Glutamatergic neuron (in vitro differentiated cells): ENCODE data around the gene CHST8. TPM values are rescaled to one million over a fixed set of nuclear protein-coding genes. Genes with fewer than 3 reads are reported as not detected.
"Not testable (repeated sequence)": the region's sequence is repeated elsewhere in the genome, so short reads cannot be mapped to it uniquely, and the experiment has no call there.

Experiments
- DNase-seq: peaks from one replicate; pipeline ENCODE4 v3.0.0; 2022
- H3K27ac Mint-ChIP-seq: one replicate; pipeline ENCODE4 v1.8.0; 2020; ENCODE audit warnings: mild to moderate bottlenecking, mixed read lengths, inconsistent platforms; ENCODE audit not compliant: unreplicated experiment
- H3K27me3 Mint-ChIP-seq: one replicate; pipeline ENCODE4 v1.8.0; 2020; ENCODE audit warnings: mild to moderate bottlenecking, moderate library complexity, mixed read lengths, inconsistent platforms; ENCODE audit not compliant: unreplicated experiment
- H3K36me3 Mint-ChIP-seq: one replicate; pipeline ENCODE4 v1.8.0; 2020; ENCODE audit warnings: mild to moderate bottlenecking, mixed read lengths, inconsistent platforms; ENCODE audit not compliant: unreplicated experiment
- H3K4me1 Mint-ChIP-seq: one replicate; pipeline ENCODE4 v1.8.0; 2020; ENCODE audit warnings: mild to moderate bottlenecking, low read depth, mixed read lengths, inconsistent platforms; ENCODE audit not compliant: unreplicated experiment
- H3K4me3 Mint-ChIP-seq: one replicate; pipeline ENCODE4 v1.8.0; 2020; ENCODE audit warnings: mild to moderate bottlenecking, mixed read lengths, inconsistent platforms; ENCODE audit not compliant: unreplicated experiment
- H3K9me3 Mint-ChIP-seq: one replicate; pipeline ENCODE4 v1.8.0; 2020; ENCODE audit warnings: mild to moderate bottlenecking, moderate library complexity, mixed read lengths, inconsistent platforms; ENCODE audit not compliant: unreplicated experiment
- CTCF ChIP-seq: fragments of 200-600 bp; sonication (generic); IDR thresholded peaks from one replicate; pipeline ENCODE4 v1.5.0; 2021; ENCODE audit not compliant: partially characterized antibody, unreplicated experiment
- total RNA-seq: library from RNA; stranded (reverse); fragmentation: NEBNext Ultra II Directional; extraction: Animal tissue kit (Norgen Biotek cat#: 25700); gene quantifications from one replicate; pipeline ENCODE4 v1.2.1, GENCODE V29; 2021; ENCODE audit not compliant: unreplicated experiment

CHST8 gene
- total RNA-seq, 1 donor from 2014 or later: 235 TPM

GRCh38 chr19:33659835-33660234, 38.1 kb downstream of the CHST8 start:
- H3K27me3 Mint-ChIP-seq: peaks cover 10% of the 10 kb centered on the region
- TF ChIP-seq CTCF: no peak
- no peak for DNase-seq
- H3K27ac Mint-ChIP-seq: peak overlapping the region; percentile 35
- H3K36me3 Mint-ChIP-seq: no peaks in the 10 kb centered on the region
- peaks cover 6% of the 10 kb centered on the region for H3K9me3 Mint-ChIP-seq
- peaks cover 25% of the 10 kb centered on the region for H3K4me1 Mint-ChIP-seq
- H3K4me3 Mint-ChIP-seq: no peak overlapping the region

- DNase-seq: no peak
- no peak for TF ChIP-seq CTCF
- no peak overlapping the region for H3K4me3 Mint-ChIP-seq
- no peaks in the 10 kb centered on the region for H3K36me3 Mint-ChIP-seq
- peak overlapping the region; percentile 35 for H3K27ac Mint-ChIP-seq
- peaks cover 7% of the 10 kb centered on the region for H3K9me3 Mint-ChIP-seq
- peaks cover 6% of the 10 kb centered on the region for H3K27me3 Mint-ChIP-seq
- H3K4me1 Mint-ChIP-seq: peaks cover 26% of the 10 kb centered on the region
Measured at GRCh38 chr19:33660410-33661124, 38.8 kb downstream of the CHST8 start.

GRCh38 chr19:33661336-33661735, 39.6 kb downstream of the CHST8 start:
- no peak for DNase-seq
- H3K4me3 Mint-ChIP-seq: no peak overlapping the region
- peaks cover 30% of the 10 kb centered on the region for H3K4me1 Mint-ChIP-seq
- H3K27me3 Mint-ChIP-seq: peaks cover 9% of the 10 kb centered on the region
- H3K27ac Mint-ChIP-seq: no peak overlapping the region
- H3K36me3 Mint-ChIP-seq: no peaks in the 10 kb centered on the region
- peaks cover 10% of the 10 kb centered on the region for H3K9me3 Mint-ChIP-seq
- no peak for TF ChIP-seq CTCF

GRCh38 chr19:33662391-33663092, 40.8 kb downstream of the CHST8 start:
- H3K36me3 Mint-ChIP-seq: no peaks in the 10 kb centered on the region
- peak overlapping the region; percentile 64 for H3K27ac Mint-ChIP-seq
- no peak for TF ChIP-seq CTCF
- H3K9me3 Mint-ChIP-seq: peaks cover 10% of the 10 kb centered on the region
- H3K27me3 Mint-ChIP-seq: peaks cover 10% of the 10 kb centered on the region
- H3K4me1 Mint-ChIP-seq: peaks cover 37% of the 10 kb centered on the region
- no peak overlapping the region for H3K4me3 Mint-ChIP-seq
- no peak for DNase-seq

GRCh38 chr19:33663316-33663715, 41.6 kb downstream of the CHST8 start:
- peaks cover 14% of the 10 kb centered on the region for H3K27me3 Mint-ChIP-seq
- not testable (repeated sequence) for H3K36me3 Mint-ChIP-seq, H3K27ac Mint-ChIP-seq, DNase-seq, H3K4me3 Mint-ChIP-seq
- H3K9me3 Mint-ChIP-seq: peaks cover 10% of the 10 kb centered on the region
- H3K4me1 Mint-ChIP-seq: peaks cover 45% of the 10 kb centered on the region
